Kidney epithelial cell (primary cell): ENCODE measurements around the gene HERC3. TPM values are rescaled to one million over a fixed set of nuclear protein-coding genes. Genes with fewer than 3 reads are reported as not detected.

Source experiments
- DNase-seq: peaks from one replicate; pipeline ENCODE4 v3.0.0-alpha.2; 2010; ENCODE audit warnings: low read depth
- H3K27me3 ChIP-seq: 2 replicates; pipeline ENCODE4 v1.6.0; 2011; ENCODE audit warnings: low read length; ENCODE audit not compliant: control insufficient read depth, insufficient read depth
- H3K36me3 ChIP-seq: 2 replicates; pipeline ENCODE4 v1.5.1; 2011; ENCODE audit warnings: low read length; ENCODE audit not compliant: control insufficient read depth, insufficient read depth
- H3K4me3 ChIP-seq: 2 replicates; pipeline ENCODE4 v1.5.1; 2011; ENCODE audit warnings: low read depth, mild to moderate bottlenecking, control low read depth, low read length
- CTCF ChIP-seq: IDR thresholded peaks from 2 replicates; pipeline ENCODE4 v1.5.1; 2011; ENCODE audit warnings: mild to moderate bottlenecking, moderate library complexity, low read length, control low read depth, inconsistent platforms; ENCODE audit not compliant: insufficient read depth, poor library complexity, severe bottlenecking
- total RNA-seq: library from RNA; depleted of rRNA; stranded (reverse); fragments of >200 nt; gene quantifications from 2 replicates; pipeline ENCODE4 v1.2.3, GENCODE V29; 2015

Gene HERC3
- total RNA-seq, 1 donor from 2014 or later, result 7.2 TPM

DNA sequence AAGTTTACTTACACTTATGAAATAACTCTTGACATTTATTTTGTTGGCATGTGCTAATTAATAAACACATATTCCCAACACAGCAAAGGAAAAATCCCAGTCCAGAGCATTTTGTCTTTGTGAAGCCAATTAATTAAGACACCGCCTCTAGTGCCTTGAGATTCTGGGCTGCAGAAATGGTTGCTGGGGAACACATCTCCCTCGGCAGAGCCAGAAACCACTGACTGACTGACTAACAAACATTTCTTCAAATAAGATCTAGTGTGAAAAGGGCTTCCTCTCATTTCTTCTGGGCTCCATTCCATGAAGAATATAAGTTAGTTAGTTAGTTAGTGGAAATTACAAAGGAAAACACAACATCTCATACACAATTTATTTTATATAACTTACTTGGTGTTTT is 133.7 kb downstream of the HERC3 start:
- Histone ChIP-seq H3K36me3 (no peaks in the 10 kb centered on the region), H3K27me3 (no peaks in the 10 kb centered on the region), H3K4me3 (no peak overlapping the region)
- no peak for TF ChIP-seq CTCF
- DNase-seq, result no peak

DNA sequence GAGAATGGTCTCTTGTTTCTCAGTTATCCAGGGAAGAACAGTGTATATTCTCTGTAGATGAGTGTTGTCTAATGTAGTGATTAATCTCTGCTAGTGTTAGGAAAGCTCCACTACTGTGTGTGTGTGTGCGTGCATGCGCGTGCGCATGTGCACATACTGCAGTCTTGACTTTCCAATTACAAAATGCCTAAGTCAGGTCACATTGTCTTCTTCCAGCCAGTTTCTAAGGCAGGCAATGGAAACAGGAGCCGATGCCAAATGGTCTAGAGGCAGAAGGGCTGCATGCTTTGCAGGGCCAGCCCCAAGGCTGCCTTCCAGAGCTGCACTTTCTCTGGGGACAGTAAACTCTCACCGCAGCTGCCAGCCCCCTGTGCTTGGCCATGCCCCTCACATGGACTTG is 135.9 kb downstream of the HERC3 start:
- H3K4me3 ChIP-seq, result no peak overlapping the region
- DNase-seq, result no peak
- no peaks in the 10 kb centered on the region for H3K36me3 ChIP-seq
- TF ChIP-seq CTCF, result no peak
- H3K27me3 ChIP-seq, result no peaks in the 10 kb centered on the region

GRCh38 chr4:88729146-88729760 is 137.0 kb downstream of the HERC3 start:
- TF ChIP-seq CTCF, result no peak
- H3K36me3 ChIP-seq, result no peaks in the 10 kb centered on the region
- no peak overlapping the region for H3K4me3 ChIP-seq
- DNase-seq, result no peak
- H3K27me3 ChIP-seq, result no peaks in the 10 kb centered on the region

DNA sequence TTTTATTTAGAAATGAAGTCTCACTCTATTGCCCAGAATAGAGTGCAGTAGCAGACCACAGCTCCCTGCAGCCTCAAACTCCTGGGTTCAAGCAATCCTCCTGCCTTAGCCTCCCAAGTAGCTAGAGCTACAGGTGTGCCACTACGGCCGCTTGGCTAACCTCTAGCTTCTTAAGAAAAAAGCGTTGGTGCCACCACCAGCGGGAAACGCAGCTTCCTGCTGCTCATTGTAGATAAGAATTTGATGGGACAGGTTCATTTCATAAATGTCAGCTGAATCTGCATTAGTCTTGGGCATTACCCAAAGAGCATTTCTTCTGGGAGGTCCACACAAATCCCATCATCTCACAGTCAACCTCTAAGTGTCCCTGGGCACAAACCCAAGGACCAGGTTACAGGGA is 138.5 kb downstream of the HERC3 start:
- Histone ChIP-seq H3K27me3 (no peaks in the 10 kb centered on the region), H3K4me3 (no peak overlapping the region), H3K36me3 (no peaks in the 10 kb centered on the region)
- DNase-seq, result no peak
- no peak for TF ChIP-seq CTCF

DNA sequence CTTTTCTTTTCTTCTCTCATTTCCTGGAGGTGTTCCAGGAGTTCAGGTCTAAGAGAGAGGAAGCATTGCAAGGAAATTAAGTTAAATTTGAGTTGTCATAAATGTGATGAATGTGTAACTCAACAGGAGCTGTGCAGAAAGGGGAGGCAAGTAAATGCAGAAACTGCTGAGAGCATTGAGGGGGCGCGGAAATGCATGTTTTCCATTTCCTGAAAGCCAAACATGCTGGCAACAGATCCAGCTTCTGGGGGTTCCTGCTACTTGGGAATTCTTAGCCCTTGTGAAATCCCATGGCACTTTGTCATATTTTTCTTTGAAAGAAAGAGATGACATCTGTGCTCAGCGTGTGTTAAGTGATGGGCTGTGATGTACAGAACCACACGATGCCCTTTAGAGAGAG is 139.1 kb downstream of the HERC3 start:
- H3K27me3 ChIP-seq, result no peaks in the 10 kb centered on the region
- no peaks in the 10 kb centered on the region for H3K36me3 ChIP-seq
- H3K4me3 ChIP-seq, result no peak overlapping the region
- DNase-seq, result no peak
- no peak for TF ChIP-seq CTCF

- no peak for DNase-seq
- TF ChIP-seq CTCF, result no peak
- H3K4me3 ChIP-seq, result no peak overlapping the region
- no peaks in the 10 kb centered on the region for H3K27me3 ChIP-seq
- H3K36me3 ChIP-seq, result no peaks in the 10 kb centered on the region
Measured at GRCh38 chr4:88732714-88733368, 140.6 kb downstream of the HERC3 start.
